Transverse colon (tissue), 4 donors: ENCODE data around the gene ZBTB16. TPM values are rescaled to one million over a fixed set of nuclear protein-coding genes. Genes with fewer than 3 reads are reported as not detected.
A peak's percentile ranks its signal among the peaks of the same experiment; 100 is the strongest.

Experiments used
- DNase-seq: peaks from one replicate; pipeline ENCODE4 v3.0.0-alpha.2; 2019
- H3K27ac ChIP-seq, 4 donors: fragments of 200-600 bp; sonication (generic); 2 replicates each; pipeline ENCODE4 v1.5.1; 2016 to 2018; ENCODE audit warnings: inconsistent platforms in 4 of 4
- H3K27me3 ChIP-seq: fragments of 200-600 bp; sonication (generic); 2 replicates; pipeline ENCODE4 v1.5.1; 2017; ENCODE audit warnings: inconsistent platforms
- H3K36me3 ChIP-seq, 4 donors: fragments of 200-600 bp; sonication (generic); 2 replicates each; pipeline ENCODE4 v1.5.1; 2017 to 2019; ENCODE audit warnings: inconsistent platforms in 4 of 4
- H3K4me1 ChIP-seq, 4 donors: fragments of 200-600 bp; sonication (generic); 2 replicates each; pipeline ENCODE4 v1.5.1; 2017 to 2020; ENCODE audit warnings: inconsistent platforms in 4 of 4
- H3K4me3 ChIP-seq, 4 donors: fragments of 200-600 bp; sonication (generic); 1 replicate in 1 of 4; 2 replicates in 3 of 4; pipeline versions ENCODE4 v1.5.1 to v1.6.1; 2017 to 2019; ENCODE audit warnings: inconsistent platforms in 4 of 4
- H3K9me3 ChIP-seq, 2 donors: fragments of 200-600 bp; sonication (generic); 2 replicates each; pipeline ENCODE4 v1.5.1; 2017 to 2019; ENCODE audit warnings: inconsistent platforms in 2 of 2
- EP300 ChIP-seq: sonication (generic); formaldehyde crosslinking; IDR thresholded peaks from one replicate; pipeline ENCODE4 v1.6.1; 2017; ENCODE audit warnings: antibody characterized with exemption, low read depth
- POLR2A ChIP-seq: fragments of 450-650 bp; IDR thresholded peaks from one replicate; pipeline ENCODE4 v1.6.1; 2016; ENCODE audit warnings: antibody characterized with exemption, mild to moderate bottlenecking, moderate library complexity
- POLR2AphosphoS5 ChIP-seq, 3 donors: sonication (generic); formaldehyde crosslinking; IDR thresholded peaks; one replicate each; pipeline ENCODE4 v1.6.1; 2016; ENCODE audit warnings: antibody characterized with exemption in 3 of 3
- WGBS, 2 donors: methylation state at CpG; one replicate each; pipeline ENCODE4 v1.1.5; 2018; ENCODE audit warnings: low coverage in 1 of 2; 5-methylcytosine and 5-hydroxymethylcytosine counted together
- in situ Hi-C, 4 donors: fragments of 200-750 bp; cut with MboI; loops; one replicate each; pipeline versions ENCODE4 v1.15.0 to v1.15.1; 2017; ENCODE audit warnings: low sequenced_read_pairs in 3 of 4, low pct_ligation_motif_present in 1 of 4, low pct_unique_long_range_greater_than_20kb in 1 of 4
- intact Hi-C: fragments of 100-400 bp; cut with DNase I; formaldehyde crosslinking; loops from one replicate; pipeline ENCODE4 v1.15.1; 2023; ENCODE audit warnings: low total_unique reads
- total RNA-seq, 4 donors: library from RNA; depleted of rRNA; stranded (reverse); fragments of >200 nt; gene quantifications; one replicate each; pipeline ENCODE4 v1.1.0, GENCODE V29; 2016
- TF ChIP-seq, protein P1 (sequence below), 5 experiments: fragments of 200-600 bp in 3 of 5; fragments of 450-650 bp in 2 of 5; sonication (generic) in 3 of 5; IDR thresholded peaks; 1 replicate in 2 of 5; 2 replicates in 3 of 5; pipeline ENCODE4 v1.5.1; 2016 to 2017; ENCODE audit warnings: antibody characterized with exemption in 5 of 5, inconsistent platforms in 3 of 5, mild to moderate bottlenecking in 2 of 5, moderate library complexity in 1 of 5

ZBTB16 gene
- total RNA-seq, 4 donors from 2014 or later = 108 to 271 (median 155) TPM

DNA sequence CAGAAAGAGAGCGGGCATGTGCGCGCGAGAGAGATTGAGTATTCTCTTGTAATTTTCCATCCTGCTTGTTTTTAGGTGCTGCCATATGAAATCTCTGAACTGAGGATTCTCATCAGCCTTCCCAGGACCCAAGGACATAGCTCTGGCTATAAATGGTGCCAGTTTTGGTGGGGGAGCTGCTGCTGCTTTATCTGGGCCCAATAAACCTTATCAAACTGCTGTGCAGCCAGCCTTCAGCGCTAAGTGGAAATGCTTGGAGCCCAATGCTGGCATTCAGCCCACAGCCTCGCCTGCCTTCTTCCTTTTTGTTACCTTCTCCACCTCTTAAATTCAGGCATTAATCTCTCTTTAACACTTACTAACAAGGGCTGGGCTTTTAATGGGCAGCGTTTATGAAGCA is 2.4 kb upstream of the ZBTB16 start:
- Histone ChIP-seq H3K9me3 (no peaks in the 10 kb centered on the region), H3K4me3 (no peak overlapping the region), H3K36me3 (no peaks in the 10 kb centered on the region), H3K27me3 (peaks cover 12% of the 10 kb centered on the region), H3K27ac (no peak overlapping the region), H3K4me1 (peaks cover 6 to 28% (median 14%) of the 10 kb centered on the region in 4 donors)
- peak; percentile 49 for DNase-seq
- intact Hi-C loops (loop anchor here (5.0 kb wide), 1 partner anchor 200 kb away; no protein-coding TSS in a partner anchor), in situ Hi-C loops (no loop called here)
- 74 to 84% methylated on average over 5 to 7 of the region's 7 CpGs for WGBS, 2 donors
- TF ChIP-seq POLR2AphosphoS5 (IDR thresholded peaks at IDR 0.05) = no peak
- TF ChIP-seq EP300 = no peak
- TF ChIP-seq, protein P1, sequence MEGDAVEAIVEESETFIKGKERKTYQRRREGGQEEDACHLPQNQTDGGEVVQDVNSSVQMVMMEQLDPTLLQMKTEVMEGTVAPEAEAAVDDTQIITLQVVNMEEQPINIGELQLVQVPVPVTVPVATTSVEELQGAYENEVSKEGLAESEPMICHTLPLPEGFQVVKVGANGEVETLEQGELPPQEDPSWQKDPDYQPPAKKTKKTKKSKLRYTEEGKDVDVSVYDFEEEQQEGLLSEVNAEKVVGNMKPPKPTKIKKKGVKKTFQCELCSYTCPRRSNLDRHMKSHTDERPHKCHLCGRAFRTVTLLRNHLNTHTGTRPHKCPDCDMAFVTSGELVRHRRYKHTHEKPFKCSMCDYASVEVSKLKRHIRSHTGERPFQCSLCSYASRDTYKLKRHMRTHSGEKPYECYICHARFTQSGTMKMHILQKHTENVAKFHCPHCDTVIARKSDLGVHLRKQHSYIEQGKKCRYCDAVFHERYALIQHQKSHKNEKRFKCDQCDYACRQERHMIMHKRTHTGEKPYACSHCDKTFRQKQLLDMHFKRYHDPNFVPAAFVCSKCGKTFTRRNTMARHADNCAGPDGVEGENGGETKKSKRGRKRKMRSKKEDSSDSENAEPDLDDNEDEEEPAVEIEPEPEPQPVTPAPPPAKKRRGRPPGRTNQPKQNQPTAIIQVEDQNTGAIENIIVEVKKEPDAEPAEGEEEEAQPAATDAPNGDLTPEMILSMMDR (IDR thresholded peaks at IDR 0.05) = no peak
- no peak for TF ChIP-seq POLR2A

GRCh38 chr11:114057605-114058004 is 1.9 kb upstream of the ZBTB16 start:
- in situ Hi-C loops = no loop called here
- H3K27me3 ChIP-seq = peaks cover 12% of the 10 kb centered on the region

DNA sequence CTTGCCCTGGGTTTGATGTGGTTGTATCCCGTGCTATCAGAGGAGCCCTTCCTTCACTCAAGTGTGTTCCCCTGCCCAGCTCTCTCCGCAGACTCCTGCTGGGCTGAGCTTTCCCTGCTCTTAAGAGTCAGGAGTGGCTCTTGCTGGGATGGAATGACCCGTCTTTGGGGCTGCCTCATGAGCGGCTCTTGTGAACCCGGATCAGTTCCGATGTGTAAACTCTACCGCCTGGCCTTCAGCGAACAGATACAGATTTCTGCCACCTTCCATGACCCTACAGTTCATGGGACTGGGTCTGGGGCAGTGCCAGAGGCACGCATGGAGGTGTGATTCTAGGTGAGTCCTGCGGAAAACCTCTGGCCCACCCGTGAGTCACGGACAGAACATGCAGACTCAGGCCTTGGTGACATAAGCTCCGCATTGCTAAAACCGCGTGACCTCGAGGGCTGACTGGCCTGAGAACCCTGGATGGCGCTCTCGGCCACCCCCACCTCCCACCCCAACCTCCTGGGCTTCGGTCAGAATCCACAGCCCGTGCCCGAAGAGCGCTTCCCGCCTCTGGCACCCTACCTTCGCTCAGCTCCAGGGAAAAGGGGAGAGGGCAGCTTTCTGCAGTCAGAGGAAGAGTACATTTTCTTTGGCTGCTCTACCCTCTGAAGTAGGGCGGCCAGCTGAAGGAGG is 1.3 kb upstream of the ZBTB16 start:
- DNase-seq = no peak
- no peak for TF ChIP-seq POLR2AphosphoS5 (IDR thresholded peaks at IDR 0.05)
- TF ChIP-seq, protein P1 (IDR thresholded peaks at IDR 0.05) = no peak
- no peak for TF ChIP-seq POLR2A
- TF ChIP-seq EP300 = no peak
- peak overlapping the region in 3 of 4 donors; percentile 71 to 96 (median 81) for H3K4me3 ChIP-seq
- H3K4me1 ChIP-seq = peaks cover 6 to 26% (median 19%) of the 10 kb centered on the region in 4 donors
- in situ Hi-C loops = no loop called here
- intact Hi-C loops = loop anchor here (5.0 kb wide), 1 partner anchor 199 kb away; no protein-coding TSS in a partner anchor
- H3K27me3 ChIP-seq = peaks cover 12% of the 10 kb centered on the region
- WGBS, 2 donors = 92 to 100% methylated on average over 3 to 18 of the region's 25 CpGs
- H3K36me3 ChIP-seq = peaks cover 0 to 2% (median 0%) of the 10 kb centered on the region in 4 donors
- peak overlapping the region; percentile 92 to 97 (median 96) for H3K27ac ChIP-seq
- H3K9me3 ChIP-seq = no peaks in the 10 kb centered on the region

More at GRCh38 chr11:114057605-114058004, 1.9 kb upstream of the ZBTB16 start:
- no peaks in the 10 kb centered on the region for H3K36me3 ChIP-seq
- no peak for DNase-seq
- intact Hi-C loops = loop anchor here (5.0 kb wide), 1 partner anchor 200 kb away; no protein-coding TSS in a partner anchor
- peak overlapping the region in 1 of 4 donors; percentile 97 for H3K27ac ChIP-seq
- TF ChIP-seq POLR2A = no peak
- TF ChIP-seq POLR2AphosphoS5 (IDR thresholded peaks at IDR 0.05) = no peak
- TF ChIP-seq EP300 = no peak
- TF ChIP-seq, protein P1 (IDR thresholded peaks at IDR 0.05) = no peak
- H3K4me1 ChIP-seq = peaks cover 6 to 29% (median 16%) of the 10 kb centered on the region in 4 donors
- H3K9me3 ChIP-seq = no peaks in the 10 kb centered on the region
- WGBS, 2 donors = 40 to 91% methylated on average over 1 of the region's 1 CpG
- H3K4me3 ChIP-seq = no peak overlapping the region

- Histone ChIP-seq H3K4me1 (peaks cover 6 to 31% (median 25%) of the 10 kb centered on the region in 4 donors), H3K4me3 (peak overlapping the region; percentile 24 to 96 (median 76)), H3K27ac (peak overlapping the region; percentile 92 to 97 (median 96)), H3K27me3 (peaks cover 12% of the 10 kb centered on the region), H3K36me3 (peaks cover 0 to 9% (median 3%) of the 10 kb centered on the region in 4 donors), H3K9me3 (no peaks in the 10 kb centered on the region)
- 4% methylated on average over 25 of the region's 25 CpGs; no CpG with 5 or more reads in 1 of the 2 donors for whole genome bisulfite sequencing, 2 donors
- DNase-seq = peak; percentile 51
- intact Hi-C loops (loop anchor here (5.0 kb wide), 1 partner anchor 198 kb away; no protein-coding TSS in a partner anchor), in situ Hi-C loops (no loop called here)
- TF ChIP-seq, protein P1 (IDR thresholded peaks at IDR 0.05) = no peak
- TF ChIP-seq EP300 = no peak
Observed at GRCh38 chr11:114058871-114059277, 637 bp upstream of the ZBTB16 start.
